ENCODE measurements around the gene CACNA2D1. TPM values are rescaled to one million over a fixed set of nuclear protein-coding genes. Genes with fewer than 3 reads are reported as not detected.

The CACNA2D1 gene
- total RNA-seq, 1 experiment from 2014 or later, result 0.77 TPM

- POLR2A ChIA-PET (ENCODE audit: unreplicated experiment), result no interaction called here
- no peak overlapping the region for H3K4me2 ChIP-seq (ENCODE audit: low read length)
- no peaks in the 10 kb centered on the region for H3K9me2 ChIP-seq (replicated peaks; ENCODE audit: low read length)
- no peaks in the 10 kb centered on the region for H3K79me2 ChIP-seq (ENCODE audit: low read length)
- no peaks in the 10 kb centered on the region for H3K9me3 ChIP-seq (ENCODE audit: low read length)
- H3K9ac ChIP-seq (ENCODE audit: low read length), result no peak overlapping the region
- TF ChIP-seq CTCF (conservative IDR thresholded peaks at IDR 0.05; ENCODE audit: low read depth, low read length), result no peak
- no peak for TF ChIP-seq EZH2 (IDR thresholded peaks at IDR 0.05; ENCODE audit: low read length, unreplicated experiment)
- TF ChIP-seq EZH2phosphoT487 (IDR thresholded peaks at IDR 0.05; ENCODE audit: borderline replicate concordance, low read length), result no peak
- intact Hi-C loops (cut with micrococcal nuclease), result no loop called here
- no TSS peak for BruUV-seq (replicated peaks)
- CTCF ChIA-PET, result no interaction called here
- H3K4me3 ChIP-seq (ENCODE audit: low read length), result no peak overlapping the region
- no peak overlapping the region for H3K27ac ChIP-seq (ENCODE audit: low read length)
- H3K36me3 ChIP-seq (ENCODE audit: low read depth, low read length), result no peaks in the 10 kb centered on the region
- DNase-seq (no peak), ATAC-seq (no peak)
- no peaks in the 10 kb centered on the region for H3F3A ChIP-seq (ENCODE audit: low read length, unreplicated experiment)
- H2AFZ ChIP-seq (ENCODE audit: low read length), result no peak overlapping the region
- no peaks in the 10 kb centered on the region for H3K27me3 ChIP-seq (ENCODE audit: low read length)
- no peaks in the 10 kb centered on the region for H4K20me1 ChIP-seq (ENCODE audit: low read length)
- H3K4me1 ChIP-seq (ENCODE audit: insufficient read depth, low read length), result peaks cover 28% of the 10 kb centered on the region
Measured at GRCh38 chr7:82053453-82054032, 390.0 kb downstream of the CACNA2D1 start.

- CTCF ChIA-PET, result no interaction called here
- Histone ChIP-seq H3K27me3 (ENCODE audit: low read length) (no peaks in the 10 kb centered on the region), H3K4me3 (ENCODE audit: low read length) (no peak overlapping the region), H3K27ac (ENCODE audit: low read length) (no peak overlapping the region), H3K36me3 (ENCODE audit: low read depth, low read length) (no peaks in the 10 kb centered on the region), H4K20me1 (ENCODE audit: low read length) (no peaks in the 10 kb centered on the region), H2AFZ (ENCODE audit: low read length) (no peak overlapping the region), H3K4me1 (ENCODE audit: insufficient read depth, low read length) (peaks cover 28% of the 10 kb centered on the region), H3K9me2 (replicated peaks; ENCODE audit: low read length) (no peaks in the 10 kb centered on the region), H3K9ac (ENCODE audit: low read length) (no peak overlapping the region), H3K79me2 (ENCODE audit: low read length) (no peaks in the 10 kb centered on the region), H3F3A (ENCODE audit: low read length, unreplicated experiment) (no peaks in the 10 kb centered on the region), H3K9me3 (ENCODE audit: low read length) (no peaks in the 10 kb centered on the region), H3K4me2 (ENCODE audit: low read length) (no peak overlapping the region)
- no TSS peak for BruUV-seq (replicated peaks)
- ATAC-seq (no peak), DNase-seq (no peak)
- POLR2A ChIA-PET (ENCODE audit: unreplicated experiment), result no interaction called here
- intact Hi-C loops (cut with micrococcal nuclease), result loop anchor here (2.0 kb wide), 1 partner anchor 15 kb away; no protein-coding TSS in a partner anchor
- TF ChIP-seq EZH2 (IDR thresholded peaks at IDR 0.05; ENCODE audit: low read length, unreplicated experiment), result no peak
- no peak for TF ChIP-seq CTCF (conservative IDR thresholded peaks at IDR 0.05; ENCODE audit: low read depth, low read length)
- TF ChIP-seq EZH2phosphoT487 (IDR thresholded peaks at IDR 0.05; ENCODE audit: borderline replicate concordance, low read length), result no peak
Measured at GRCh38 chr7:82051601-82052000, 392.0 kb downstream of the CACNA2D1 start.

- H3K4me2 ChIP-seq (ENCODE audit: low read length), result peak overlapping the region; percentile 52
- H3K4me1 ChIP-seq (ENCODE audit: insufficient read depth, low read length), result peaks cover 28% of the 10 kb centered on the region
- peak overlapping the region; percentile 18; the same call in 1 of the 2 replicates for H3K9ac ChIP-seq (ENCODE audit: low read length)
- no peaks in the 10 kb centered on the region for H3K79me2 ChIP-seq (ENCODE audit: low read length)
- no peak for TF ChIP-seq EZH2 (IDR thresholded peaks at IDR 0.05; ENCODE audit: low read length, unreplicated experiment)
- no peak for TF ChIP-seq CTCF (conservative IDR thresholded peaks at IDR 0.05; ENCODE audit: low read depth, low read length)
- TF ChIP-seq EZH2phosphoT487 (IDR thresholded peaks at IDR 0.05; ENCODE audit: borderline replicate concordance, low read length), result no peak
- no peaks in the 10 kb centered on the region for H3K9me3 ChIP-seq (ENCODE audit: low read length)
- no peaks in the 10 kb centered on the region for H3K27me3 ChIP-seq (ENCODE audit: low read length)
- no peaks in the 10 kb centered on the region for H3F3A ChIP-seq (ENCODE audit: low read length, unreplicated experiment)
- H3K36me3 ChIP-seq (ENCODE audit: low read depth, low read length), result no peaks in the 10 kb centered on the region
- no TSS peak for BruUV-seq (replicated peaks)
- no peak overlapping the region for H2AFZ ChIP-seq (ENCODE audit: low read length)
- DNase-seq (peak; percentile 23), ATAC-seq (peak; percentile 34)
- ChIA-PET CTCF (interaction anchor here (0.6 kb wide), 1 partner anchor 278 kb away, joined by 5 read pairs; no protein-coding TSS in a partner anchor), POLR2A (ENCODE audit: unreplicated experiment) (no interaction called here)
- intact Hi-C loops (cut with micrococcal nuclease), result loop anchor here (1.0 to 2.0 kb wide), 3 partner anchors 16 to 108 kb away; no protein-coding TSS in a partner anchor
- H3K27ac ChIP-seq (ENCODE audit: low read length), result peak overlapping the region; percentile 69
- H3K4me3 ChIP-seq (ENCODE audit: low read length), result no peak overlapping the region
- H3K9me2 ChIP-seq (replicated peaks; ENCODE audit: low read length), result no peaks in the 10 kb centered on the region
- no peaks in the 10 kb centered on the region for H4K20me1 ChIP-seq (ENCODE audit: low read length)
Measured at GRCh38 chr7:82050792-82051191, 392.8 kb downstream of the CACNA2D1 start.

Data from PC-3 (cell line).